Stimulated activated CD8-positive, alpha-beta memory T cell treated with anti-CD3 and anti-CD28 coated beads, Interleukin-7, amount 100 ng/mL, for 48 hours (primary cell): ENCODE measurements around the gene CSHL1.
"Not testable (repeated sequence)": the region's sequence is repeated elsewhere in the genome, so short reads cannot be mapped to it uniquely, and the experiment has no call there.

Experiments used
- DNase-seq, 2 donors: peaks; one replicate each; pipeline ENCODE4 v3.0.0-alpha.2; 2020; ENCODE audit warnings: low read depth in 1 of 2; ENCODE audit errors: extremely low read depth in 1 of 2

The CSHL1 gene

DNA sequence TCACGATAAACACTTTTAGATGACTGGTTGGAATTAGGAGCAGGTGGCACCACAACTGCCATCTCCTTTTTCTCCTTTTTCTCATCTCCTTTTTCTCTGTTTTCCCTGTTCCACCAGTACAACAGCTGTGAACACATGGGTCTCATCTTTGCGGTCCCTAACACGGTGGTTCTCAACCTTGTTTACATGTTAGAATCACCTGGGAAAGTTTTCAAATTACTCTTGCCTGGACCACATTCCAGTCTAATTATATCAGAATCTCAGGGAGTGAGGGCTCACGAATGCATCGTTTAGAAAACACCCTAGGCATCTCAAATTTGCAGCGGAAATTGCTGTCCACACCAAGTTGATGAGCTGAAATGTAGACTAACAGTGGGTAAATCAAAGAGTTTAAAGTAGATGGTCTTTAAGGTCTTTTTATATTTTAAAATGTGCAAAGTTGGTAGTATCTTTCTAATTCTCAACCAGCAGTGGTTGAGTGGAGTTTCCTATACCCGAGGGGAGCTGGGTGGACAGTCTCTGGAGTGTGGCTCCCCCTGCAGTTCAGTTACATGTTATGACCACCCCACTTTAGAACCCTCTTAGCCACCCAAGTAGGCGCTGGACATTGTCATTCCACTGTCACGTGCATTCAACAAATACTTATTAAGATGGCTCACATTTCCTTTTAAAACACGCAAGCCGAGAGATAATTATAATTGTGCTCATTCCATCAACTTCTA is 18.6 kb downstream of the CSHL1 start:
- DNase-seq: not testable (repeated sequence)

GRCh38 chr17:63889026-63889848 is 21.8 kb downstream of the CSHL1 start:
- not testable (repeated sequence) for DNase-seq

- DNase-seq: not testable (repeated sequence)
Measured at GRCh38 chr17:63885119-63885518, 25.9 kb downstream of the CSHL1 start.

GRCh38 chr17:63882626-63883126 is 28.4 kb downstream of the CSHL1 start:
- DNase-seq: not testable (repeated sequence)

DNA sequence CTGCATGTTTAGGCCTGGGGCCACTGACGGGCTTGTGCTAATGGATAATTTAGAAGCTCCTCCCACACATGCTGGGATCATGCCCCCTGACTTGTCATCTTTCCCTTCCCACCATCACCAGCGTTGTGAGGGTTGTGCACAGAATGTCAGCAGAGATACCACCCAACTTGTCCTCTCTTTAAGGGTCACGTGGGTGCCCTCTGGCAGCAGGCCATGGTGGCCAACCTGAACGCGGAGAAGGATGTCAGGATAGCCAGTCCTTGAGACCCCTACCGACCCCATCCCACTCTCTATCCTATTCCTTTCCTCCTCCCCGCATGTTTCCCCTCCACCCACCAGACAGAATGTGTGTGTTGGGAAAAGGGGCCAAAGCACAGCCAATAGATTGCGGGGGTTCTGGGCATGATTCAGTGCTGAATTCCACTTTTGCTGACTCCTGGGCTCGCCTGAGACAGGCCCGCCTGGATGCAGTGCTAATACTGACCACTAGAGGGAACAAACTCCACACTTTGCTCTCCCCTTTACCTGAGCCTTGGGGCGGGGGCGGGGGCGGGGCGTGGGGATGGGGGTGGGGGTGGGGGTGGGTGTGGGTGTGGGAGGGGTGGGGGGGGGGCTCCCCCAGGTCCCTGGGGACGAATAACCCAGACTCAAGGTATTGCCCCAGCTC is 29.0 kb downstream of the CSHL1 start, which contains the start of gene GH2:
GH2 (minus strand) TSS at position 10 of the 667 bp plus-strand sequence. CDS start 143 bp downstream, outside the sequence.
- DNase-seq: peak in 1 of 2 donors; percentile 32

DNA sequence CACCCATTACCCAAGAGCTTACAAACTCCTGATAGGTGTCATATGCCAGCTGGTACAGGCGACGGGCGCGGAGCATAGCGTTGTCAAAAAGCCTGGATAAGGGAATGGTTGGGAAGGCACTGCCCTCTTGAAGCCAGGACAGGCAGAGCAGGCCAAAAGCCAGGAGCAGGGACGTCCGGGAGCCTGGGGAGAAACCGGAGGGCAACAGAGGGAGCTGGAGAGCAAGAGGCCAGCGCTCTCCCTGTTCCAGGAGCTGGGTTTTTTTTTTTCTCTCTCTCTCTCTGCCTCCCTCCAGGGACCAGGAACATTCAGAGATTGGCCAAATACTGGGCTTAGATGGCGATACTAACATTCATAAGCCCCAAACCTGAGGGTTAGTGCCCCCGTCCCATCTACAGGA is 29.7 kb downstream of the CSHL1 start:
- DNase-seq: not testable (repeated sequence)

- no peak for DNase-seq
Measured at GRCh38 chr17:63880706-63881105, 30.4 kb downstream of the CSHL1 start.

GRCh38 chr17:63878413-63878812 is 32.6 kb downstream of the CSHL1 start:
- not testable (repeated sequence) for DNase-seq

GRCh38 chr17:63874693-63875092 is 36.4 kb downstream of the CSHL1 start:
- not testable (repeated sequence) for DNase-seq

DNA sequence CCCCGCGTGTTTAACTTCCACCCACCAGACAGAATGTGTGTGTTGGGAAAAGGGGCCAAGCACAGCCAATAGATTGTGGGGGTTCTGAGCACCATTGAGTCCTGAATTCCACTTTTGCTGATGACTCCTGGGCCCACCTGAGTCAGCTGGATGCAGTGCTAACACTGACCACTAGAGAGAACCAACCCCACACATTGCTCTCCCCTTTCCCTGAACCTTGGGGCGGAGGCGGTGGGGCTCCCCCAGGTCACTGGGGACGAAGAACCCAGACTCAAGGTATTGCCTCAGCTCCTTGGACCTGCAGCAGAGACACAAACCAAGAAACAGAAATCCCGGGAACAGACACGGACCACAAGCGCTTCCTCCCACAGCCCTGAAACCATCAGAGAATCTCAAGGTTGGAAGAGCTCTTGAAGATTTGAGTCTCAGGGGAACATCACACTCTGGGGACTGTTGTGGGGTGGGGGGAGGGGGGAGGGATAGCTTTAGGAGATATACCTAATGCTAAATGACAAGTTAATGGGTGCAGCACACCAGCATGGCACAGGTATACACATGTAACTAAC is 36.9 kb downstream of the CSHL1 start:
- not testable (repeated sequence) for DNase-seq

DNA sequence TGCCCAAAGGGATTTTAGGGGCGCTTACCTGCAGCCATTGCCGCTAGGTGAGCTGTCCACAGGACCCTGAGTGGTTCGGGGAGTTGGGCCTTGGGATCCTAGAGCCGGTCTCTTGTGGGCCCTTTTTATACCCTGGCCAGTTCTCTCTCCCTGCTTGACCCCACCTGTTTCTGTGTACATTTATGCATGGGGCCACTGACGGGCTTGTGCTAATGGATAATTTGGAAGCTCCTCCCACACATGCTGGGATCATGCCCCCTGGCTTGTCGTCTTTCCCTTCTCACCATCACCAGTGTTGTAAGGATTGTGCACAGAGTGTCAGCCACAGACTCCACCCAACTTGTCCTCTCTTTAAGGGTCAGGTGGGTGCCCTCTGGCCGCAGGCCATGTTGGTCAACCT is 37.5 kb downstream of the CSHL1 start, which contains the start of gene CSH2:
CSH2 (minus strand) TSS at position 101 of the 400 bp plus-strand sequence; CDS start at position 38, 63 bp downstream.
- DNase-seq: not testable (repeated sequence)

DNA sequence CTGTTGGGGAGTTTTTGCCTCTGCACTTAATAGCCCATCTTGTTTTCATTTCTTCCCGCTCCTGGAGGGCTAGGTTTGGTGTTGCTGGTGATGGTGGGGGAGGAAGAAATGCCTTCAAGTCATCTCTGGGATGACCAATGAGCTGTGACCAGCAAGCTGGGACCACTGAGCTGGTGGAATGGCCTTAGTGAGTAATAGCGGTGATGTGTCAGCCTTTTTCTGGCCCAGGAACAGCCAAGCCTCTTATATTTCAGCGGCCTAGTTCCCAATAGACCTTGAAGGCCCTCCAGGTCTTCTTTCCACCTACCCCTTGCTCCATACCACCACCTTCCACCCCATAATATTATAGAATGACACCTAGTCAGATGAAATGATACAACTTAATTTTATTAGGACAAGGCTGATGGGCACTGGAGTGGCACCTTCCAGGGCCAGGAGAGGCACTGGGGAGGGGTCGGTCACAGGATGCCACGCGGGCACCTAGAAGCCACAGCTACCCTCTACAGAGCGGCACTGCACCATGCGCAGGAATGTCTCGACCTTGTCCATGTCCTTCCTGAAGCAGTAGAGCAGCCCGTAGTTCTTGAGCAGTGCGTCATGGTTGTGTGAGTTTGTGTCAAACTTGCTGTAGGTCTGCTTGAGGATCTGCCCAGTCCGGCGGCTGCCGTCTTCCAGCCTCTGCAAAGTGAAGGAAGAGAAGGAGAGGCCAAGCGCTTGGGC is 39.3 kb downstream of the CSHL1 start:
- DNase-seq: not testable (repeated sequence)

DNA sequence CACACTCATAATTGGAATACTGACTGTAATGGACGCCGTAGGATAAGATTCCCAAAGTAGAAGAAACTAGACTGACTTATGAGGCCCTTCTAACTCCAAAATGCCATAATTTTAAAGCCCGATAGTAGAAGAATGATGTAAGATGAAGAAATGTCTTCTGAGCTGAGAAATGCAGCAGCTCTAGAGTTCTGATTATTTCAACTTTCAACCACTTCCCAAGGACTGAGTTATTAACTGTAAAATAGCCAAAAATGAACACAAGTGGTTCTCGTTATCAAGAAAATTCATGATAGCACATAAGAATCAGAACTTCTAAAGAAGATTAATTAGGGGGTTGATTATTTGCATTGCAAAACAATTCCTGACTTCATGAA is 40.8 kb downstream of the CSHL1 start:
- not testable (repeated sequence) for DNase-seq

- not testable (repeated sequence) for DNase-seq
Measured at GRCh38 chr17:63869491-63870291, 41.4 kb downstream of the CSHL1 start.

GRCh38 chr17:63866625-63867024 is 44.4 kb downstream of the CSHL1 start:
- not testable (repeated sequence) for DNase-seq
